SU-DHL-6 (cell line): Measurements from ENCODE around the gene PPFIA4.

Experiments
- H2AFZ ChIP-seq: fragments of 200-600 bp; sonication (generic); 2 replicates; pipeline ENCODE4 v1.6.1; 2014; ENCODE audit warnings: low read depth, mild to moderate bottlenecking, moderate library complexity, mixed read lengths, antibody characterized with exemption, low read length; ENCODE audit not compliant: severe bottlenecking
- H3F3A ChIP-seq: fragments of 200-600 bp; shearing (Covaris generic); 2 replicates; pipeline ENCODE4 v1.6.0; 2016; ENCODE audit warnings: antibody characterized with exemption, mild to moderate bottlenecking; ENCODE audit not compliant: insufficient read depth
- H3K27ac ChIP-seq: fragments of 200-600 bp; sonication (generic); 2 replicates; pipeline ENCODE4 v1.5.1; 2016; ENCODE audit warnings: low read depth, mild to moderate bottlenecking, low read length, moderate library complexity, mixed read lengths
- H3K27me3 ChIP-seq: fragments of 200-600 bp; sonication (generic), shearing (Covaris generic); 2 replicates; pipeline ENCODE4 v1.6.0; 2014; ENCODE audit warnings: mild to moderate bottlenecking, low read length
- H3K36me3 ChIP-seq: fragments of 200-600 bp; sonication (generic); 2 replicates; pipeline ENCODE4 v1.6.1; 2014; ENCODE audit warnings: mild to moderate bottlenecking, low read length, mixed read lengths
- H3K4me2 ChIP-seq: fragments of 300-600, 200-600 bp; shearing (Covaris generic), sonication (generic); 2 replicates; pipeline ENCODE4 v1.6.0; 2014; ENCODE audit warnings: low read length, low read depth, mild to moderate bottlenecking; ENCODE audit not compliant: poor library complexity, severe bottlenecking
- H3K4me3 ChIP-seq: fragments of 200-600 bp; sonication (generic); 2 replicates; pipeline ENCODE4 v1.5.1; 2014; ENCODE audit warnings: antibody characterized with exemption, low read length, mild to moderate bottlenecking, mixed read lengths; ENCODE audit not compliant: insufficient read depth, poor library complexity, severe bottlenecking
- H3K79me2 ChIP-seq: fragments of 200-600 bp; sonication (generic); 2 replicates; pipeline ENCODE4 v1.6.1; 2014; ENCODE audit warnings: mild to moderate bottlenecking, low read length, moderate library complexity; ENCODE audit not compliant: insufficient read depth
- H3K9ac ChIP-seq: fragments of 200-600 bp; sonication (generic); 2 replicates; pipeline ENCODE4 v1.7.0; 2014; ENCODE audit warnings: mild to moderate bottlenecking, low read length
- H3K9me2 ChIP-seq: fragments of 200-600 bp; sonication (generic); replicated peaks from 2 replicates; pipeline ENCODE4 v1.6.1; 2014; ENCODE audit warnings: low read length; ENCODE audit not compliant: insufficient read depth
- H3K9me3 ChIP-seq: fragments of 200-600 bp; sonication (generic); 2 replicates; pipeline ENCODE4 v1.6.1; 2014; ENCODE audit warnings: low read length, mixed read lengths; ENCODE audit not compliant: insufficient read depth
- H4K20me1 ChIP-seq: fragments of 200-600 bp; sonication (generic); 2 replicates; pipeline ENCODE4 v1.6.1; 2014; ENCODE audit warnings: low read depth, mild to moderate bottlenecking, antibody characterized with exemption, low read length, moderate library complexity, mixed read lengths
- EZH2phosphoT487 ChIP-seq: fragments of 200-600 bp; sonication (generic), shearing (Covaris generic); conservative IDR thresholded peaks from 2 replicates; pipeline ENCODE4 v1.6.1; 2018; ENCODE audit warnings: mild to moderate bottlenecking, antibody characterized with exemption, low read length, moderate library complexity, mixed read lengths
- TF ChIP-seq, protein P1 (sequence below): fragments of 200-600 bp; sonication (generic); IDR thresholded peaks from one replicate; pipeline ENCODE4 v1.5.1; 2017; ENCODE audit warnings: antibody characterized with exemption, mild to moderate bottlenecking, low read length, moderate library complexity; ENCODE audit not compliant: insufficient read depth, poor library complexity, severe bottlenecking

PPFIA4 gene

GRCh38 chr1:203126866-203127665 lies 100.8 kb downstream of the PPFIA4 start:
- Histone ChIP-seq H3K79me2 (no peaks in the 10 kb centered on the region), H3F3A (no peaks in the 10 kb centered on the region), H2AFZ (no peak overlapping the region), H3K36me3 (no peaks in the 10 kb centered on the region), H3K9me2 (no peaks in the 10 kb centered on the region), H3K9ac (no peak overlapping the region), H3K9me3 (no peaks in the 10 kb centered on the region), H3K27ac (no peak overlapping the region), H3K27me3 (no peaks in the 10 kb centered on the region), H4K20me1 (no peaks in the 10 kb centered on the region), H3K4me3 (no peak overlapping the region), H3K4me2 (no peak overlapping the region)
- TF ChIP-seq, protein P1, sequence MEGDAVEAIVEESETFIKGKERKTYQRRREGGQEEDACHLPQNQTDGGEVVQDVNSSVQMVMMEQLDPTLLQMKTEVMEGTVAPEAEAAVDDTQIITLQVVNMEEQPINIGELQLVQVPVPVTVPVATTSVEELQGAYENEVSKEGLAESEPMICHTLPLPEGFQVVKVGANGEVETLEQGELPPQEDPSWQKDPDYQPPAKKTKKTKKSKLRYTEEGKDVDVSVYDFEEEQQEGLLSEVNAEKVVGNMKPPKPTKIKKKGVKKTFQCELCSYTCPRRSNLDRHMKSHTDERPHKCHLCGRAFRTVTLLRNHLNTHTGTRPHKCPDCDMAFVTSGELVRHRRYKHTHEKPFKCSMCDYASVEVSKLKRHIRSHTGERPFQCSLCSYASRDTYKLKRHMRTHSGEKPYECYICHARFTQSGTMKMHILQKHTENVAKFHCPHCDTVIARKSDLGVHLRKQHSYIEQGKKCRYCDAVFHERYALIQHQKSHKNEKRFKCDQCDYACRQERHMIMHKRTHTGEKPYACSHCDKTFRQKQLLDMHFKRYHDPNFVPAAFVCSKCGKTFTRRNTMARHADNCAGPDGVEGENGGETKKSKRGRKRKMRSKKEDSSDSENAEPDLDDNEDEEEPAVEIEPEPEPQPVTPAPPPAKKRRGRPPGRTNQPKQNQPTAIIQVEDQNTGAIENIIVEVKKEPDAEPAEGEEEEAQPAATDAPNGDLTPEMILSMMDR, result no peak
- TF ChIP-seq EZH2phosphoT487, result no peak

DNA sequence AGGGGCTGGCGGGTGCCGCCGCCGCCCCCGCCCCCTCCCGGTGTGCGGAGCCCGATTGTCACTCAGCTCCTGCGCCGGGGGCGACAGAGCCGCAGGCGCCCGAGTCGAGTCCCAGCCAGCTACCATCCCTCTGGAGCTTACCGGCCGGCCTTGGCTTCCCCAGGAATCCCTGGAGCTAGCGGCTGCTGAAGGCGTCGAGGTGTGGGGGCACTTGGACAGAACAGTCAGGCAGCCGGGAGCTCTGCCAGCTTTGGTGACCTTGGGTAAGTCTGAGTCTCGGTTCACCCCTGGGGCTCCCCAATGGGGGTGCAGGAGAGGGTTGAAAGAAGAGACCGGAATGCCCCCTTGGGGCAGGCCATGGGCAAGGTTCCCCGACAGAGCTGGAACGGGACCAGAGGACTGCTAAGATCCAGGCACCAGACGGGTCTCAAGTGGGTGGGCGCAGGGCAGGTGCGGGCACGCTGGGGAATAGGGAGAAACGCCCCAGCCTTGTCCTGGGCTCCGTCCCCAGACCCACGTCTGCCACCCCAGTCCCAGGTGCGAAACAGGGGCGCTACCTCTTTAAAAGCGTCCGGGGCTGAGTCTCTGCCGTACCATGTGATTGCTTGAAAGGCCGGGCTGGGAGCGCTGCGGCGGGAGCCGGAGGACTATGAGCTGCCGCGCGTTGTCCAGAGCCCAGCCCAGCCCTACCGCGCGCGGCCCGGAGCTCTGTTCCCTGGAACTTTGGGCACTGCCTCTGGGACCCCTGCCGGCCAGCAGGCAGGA lies 101.6 kb downstream of the PPFIA4 start, which contains the start of gene ADORA1:
TSS of gene ADORA1 (plus strand) at position 61 of the 765 bp plus-strand sequence. CDS start 1,116 bp downstream, outside the sequence.
- no peaks in the 10 kb centered on the region for H3K9me3 ChIP-seq
- no peak within 1 kb of the TSS for H2AFZ ChIP-seq
- TF ChIP-seq, protein P1, result no peak
- TF ChIP-seq EZH2phosphoT487, result no peak
- H3K4me2 ChIP-seq, result no peak within 1 kb of the TSS
- no peak within 1 kb of the TSS for H3K4me3 ChIP-seq
- H3K27ac ChIP-seq, result no peak within 1 kb of the TSS
- H3K9me2 ChIP-seq, result no peaks in the 10 kb centered on the region
- no peaks in the 10 kb centered on the region for H3F3A ChIP-seq
- no peaks in the 10 kb centered on the region for H3K36me3 ChIP-seq
- H4K20me1 ChIP-seq, result no peaks in the 10 kb centered on the region
- no peaks in the 10 kb centered on the region for H3K79me2 ChIP-seq
- no peak within 1 kb of the TSS for H3K9ac ChIP-seq
- no peaks in the 10 kb centered on the region for H3K27me3 ChIP-seq

GRCh38 chr1:203128431-203128715 lies 102.1 kb downstream of the PPFIA4 start:
- H3K79me2 ChIP-seq, result no peaks in the 10 kb centered on the region
- no peaks in the 10 kb centered on the region for H3K27me3 ChIP-seq
- no peaks in the 10 kb centered on the region for H3K9me3 ChIP-seq
- TF ChIP-seq, protein P1, result no peak
- TF ChIP-seq EZH2phosphoT487, result no peak
- no peaks in the 10 kb centered on the region for H3F3A ChIP-seq
- H3K4me3 ChIP-seq, result no peak overlapping the region
- no peak overlapping the region for H2AFZ ChIP-seq
- no peaks in the 10 kb centered on the region for H4K20me1 ChIP-seq
- H3K9me2 ChIP-seq, result no peaks in the 10 kb centered on the region
- no peak overlapping the region for H3K9ac ChIP-seq
- no peak overlapping the region for H3K4me2 ChIP-seq
- H3K27ac ChIP-seq, result no peak overlapping the region
- H3K36me3 ChIP-seq, result no peaks in the 10 kb centered on the region
